ENCODE data around the gene ALDH2.
"Not testable (repeated sequence)": the region's sequence is repeated elsewhere in the genome, so short reads cannot be mapped to it uniquely, and the experiment has no call there.

The ALDH2 gene

GRCh38 chr12:111791507-111791906 is 24.8 kb downstream of the ALDH2 start:
- no peak for DNase-seq

GRCh38 chr12:111792155-111792855 is 25.6 kb downstream of the ALDH2 start:
- no peak for DNase-seq

GRCh38 chr12:111792856-111793235 is 26.1 kb downstream of the ALDH2 start:
- no peak for DNase-seq

GRCh38 chr12:111798182-111798581 is 31.4 kb downstream of the ALDH2 start:
- DNase-seq, result no peak

GRCh38 chr12:111799758-111800157 is 33.0 kb downstream of the ALDH2 start:
- DNase-seq, result no peak

- DNase-seq, result no peak
Measured at GRCh38 chr12:111803038-111803626, 36.4 kb downstream of the ALDH2 start.

- no peak for DNase-seq
Measured at GRCh38 chr12:111803851-111804250, 37.1 kb downstream of the ALDH2 start.

GRCh38 chr12:111806304-111806703 is 39.6 kb downstream of the ALDH2 start:
- no peak for DNase-seq

GRCh38 chr12:111807232-111807631 is 40.5 kb downstream of the ALDH2 start:
- no peak for DNase-seq

GRCh38 chr12:111812881-111813741 is 46.4 kb downstream of the ALDH2 start:
- peak; percentile 81 for DNase-seq

GRCh38 chr12:111816065-111816615 is 49.4 kb downstream of the ALDH2 start:
- DNase-seq, result no peak

- DNase-seq, result peak; percentile 36
Measured at GRCh38 chr12:111816898-111817297, 50.2 kb downstream of the ALDH2 start.

- no peak for DNase-seq
Measured at GRCh38 chr12:111818340-111818739, 51.6 kb downstream of the ALDH2 start.

GRCh38 chr12:111819191-111820158 is 52.7 kb downstream of the ALDH2 start:
- DNase-seq, result peak; percentile 77

- not testable (repeated sequence) for DNase-seq
Measured at GRCh38 chr12:111820828-111821227, 54.1 kb downstream of the ALDH2 start.

GRCh38 chr12:111822886-111823285 is 56.2 kb downstream of the ALDH2 start:
- no peak for DNase-seq

GRCh38 chr12:111823891-111824290 is 57.2 kb downstream of the ALDH2 start:
- no peak for DNase-seq

- not testable (repeated sequence) for DNase-seq
Measured at GRCh38 chr12:111824312-111824711, 57.6 kb downstream of the ALDH2 start.

GRCh38 chr12:111825509-111825908 is 58.8 kb downstream of the ALDH2 start:
- DNase-seq, result no peak

- DNase-seq, result no peak
Measured at GRCh38 chr12:111826316-111826715, 59.6 kb downstream of the ALDH2 start.

- DNase-seq, result no peak
Measured at GRCh38 chr12:111826992-111827391, 60.3 kb downstream of the ALDH2 start.

- no peak for DNase-seq
Measured at GRCh38 chr12:111827907-111828306, 61.2 kb downstream of the ALDH2 start.

Measured in DMS153 (cell line).